Trophoblast cell (in vitro differentiated cells and primary cell): ENCODE data around the gene PLA2G4B.

Experiments
- DNase-seq, 2 donors: peaks; one replicate each; pipeline ENCODE4 v3.0.0-alpha.2; 2016
- H2AFZ ChIP-seq: 2 replicates; pipeline ENCODE4 v1.6.1; 2013; ENCODE audit warnings: low read length, moderate library complexity, mild to moderate bottlenecking; ENCODE audit not compliant: insufficient read depth, poor library complexity
- H2AK5ac ChIP-seq: 2 replicates; pipeline ENCODE4 v1.6.1; 2013; ENCODE audit warnings: mild to moderate bottlenecking, low read length
- H2BK120ac ChIP-seq: 2 replicates; pipeline ENCODE4 v1.6.1; 2013; ENCODE audit warnings: low read length, mild to moderate bottlenecking, moderate library complexity; ENCODE audit not compliant: insufficient read depth, poor library complexity
- H2BK12ac ChIP-seq: 2 replicates; pipeline ENCODE4 v1.6.1; 2013; ENCODE audit warnings: mild to moderate bottlenecking, low read length, moderate library complexity
- H2BK5ac ChIP-seq: 2 replicates; pipeline ENCODE4 v1.6.1; 2013; ENCODE audit warnings: low read length, low read depth, moderate library complexity, mild to moderate bottlenecking; ENCODE audit not compliant: poor library complexity
- H3K14ac ChIP-seq: 2 replicates; pipeline ENCODE4 v1.6.1; 2013; ENCODE audit warnings: mild to moderate bottlenecking, low read length
- H3K18ac ChIP-seq: 2 replicates; pipeline ENCODE4 v1.6.1; 2013; ENCODE audit warnings: mild to moderate bottlenecking, low read length
- H3K23ac ChIP-seq: 2 replicates; pipeline ENCODE4 v1.6.1; 2013; ENCODE audit warnings: low read length
- H3K27ac ChIP-seq: 2 replicates; pipeline ENCODE4 v1.5.1; 2013; ENCODE audit warnings: low read depth, mild to moderate bottlenecking, inconsistent platforms, low read length, moderate library complexity
- H3K27me3 ChIP-seq: 2 replicates; pipeline ENCODE4 v1.6.1; 2013; ENCODE audit warnings: inconsistent platforms, mild to moderate bottlenecking, low read length, moderate library complexity; ENCODE audit not compliant: insufficient read depth
- H3K36me3 ChIP-seq, 2 experiments: 1 replicate in 1 of 2; 2 replicates in 1 of 2; pipeline ENCODE4 v1.6.1; 2013; ENCODE audit warnings: low read length in 2 of 2, mild to moderate bottlenecking in 2 of 2, moderate library complexity in 1 of 2; ENCODE audit not compliant: insufficient read depth in 2 of 2, control insufficient read depth in 1 of 2
- H3K4ac ChIP-seq: 2 replicates; pipeline ENCODE4 v1.6.1; 2013; ENCODE audit warnings: low read depth, mild to moderate bottlenecking, low read length, moderate library complexity
- H3K4me1 ChIP-seq, 2 experiments: 1 replicate in 1 of 2; 2 replicates in 1 of 2; pipeline ENCODE4 v1.6.1; 2013; ENCODE audit warnings: low read length in 2 of 2, mild to moderate bottlenecking in 2 of 2, moderate library complexity in 1 of 2; ENCODE audit not compliant: insufficient read depth in 2 of 2, control insufficient read depth in 1 of 2
- H3K4me2 ChIP-seq: 2 replicates; pipeline ENCODE4 v1.6.1; 2013; ENCODE audit warnings: inconsistent platforms, mild to moderate bottlenecking, low read length, moderate library complexity
- H3K4me3 ChIP-seq: 2 replicates; pipeline ENCODE4 v1.5.1; 2013; ENCODE audit warnings: mild to moderate bottlenecking, low read depth, low read length, inconsistent platforms
- H3K79me1 ChIP-seq: one replicate; pipeline ENCODE4 v1.6.1; 2013; ENCODE audit warnings: low read length
- H3K79me2 ChIP-seq: 2 replicates; pipeline ENCODE4 v1.6.1; 2013; ENCODE audit warnings: low read length, mild to moderate bottlenecking; ENCODE audit not compliant: control insufficient read depth, insufficient read depth, poor library complexity
- H3K9ac ChIP-seq: 2 replicates; pipeline ENCODE4 v1.6.1; 2013; ENCODE audit warnings: mild to moderate bottlenecking, low read length
- H3K9me3 ChIP-seq: 2 replicates; pipeline ENCODE4 v1.6.1; 2013; ENCODE audit warnings: low read depth, mild to moderate bottlenecking, control low read depth, inconsistent platforms, low read length; ENCODE audit not compliant: insufficient read depth
- H4K12ac ChIP-seq: 2 replicates; pipeline ENCODE4 v1.6.1; 2013; ENCODE audit warnings: low read depth, mild to moderate bottlenecking, low read length, moderate library complexity
- H4K8ac ChIP-seq: 2 replicates; pipeline ENCODE4 v1.6.1; 2013; ENCODE audit warnings: low read depth, mild to moderate bottlenecking, low read length, moderate library complexity
- H4K91ac ChIP-seq: one replicate; pipeline ENCODE4 v1.6.1; 2013; ENCODE audit warnings: low read depth, mild to moderate bottlenecking, low read length, moderate library complexity
- WGBS: extraction: QIAGEN DNeasy Blood & Tissue Kit; methylation state at CpG from one replicate; pipeline ENCODE4 v1.1.7; 2013; ENCODE audit warnings: missing lambda C conversion rate; ENCODE audit not compliant: insufficient read length, insufficient coverage; ENCODE audit errors: extremely low coverage; 5-methylcytosine and 5-hydroxymethylcytosine counted together

Gene PLA2G4B

GRCh38 chr15:41822957-41823356 lies 15.7 kb upstream of the PLA2G4B start:
- H4K91ac ChIP-seq: no peak overlapping the region
- H2BK120ac ChIP-seq: no peak overlapping the region
- H3K4me2 ChIP-seq: no peak overlapping the region
- no CpG with 5 or more reads among the region's 6 CpGs for WGBS
- H2BK5ac ChIP-seq: no peak overlapping the region
- no peak overlapping the region for H3K14ac ChIP-seq
- peaks cover under 1% of the 10 kb centered on the region for H3K79me2 ChIP-seq
- no peak overlapping the region for H2BK12ac ChIP-seq
- no peak overlapping the region for H3K4me3 ChIP-seq
- no peak overlapping the region for H2AK5ac ChIP-seq
- peaks cover 73 to 74% of the 10 kb centered on the region in 2 experiments for H3K36me3 ChIP-seq
- H3K27me3 ChIP-seq: no peaks in the 10 kb centered on the region
- H3K27ac ChIP-seq: no peak overlapping the region
- no peak overlapping the region for H3K9ac ChIP-seq
- no peak overlapping the region for H2AFZ ChIP-seq
- no peak overlapping the region for H3K23ac ChIP-seq
- H3K79me1 ChIP-seq: peaks cover 2% of the 10 kb centered on the region
- H3K4me1 ChIP-seq: peaks cover 0 to 4% of the 10 kb centered on the region in 2 experiments
- DNase-seq: no peak
- H3K9me3 ChIP-seq: no peaks in the 10 kb centered on the region
- no peak overlapping the region for H3K18ac ChIP-seq
- no peak overlapping the region for H4K8ac ChIP-seq
- H3K4ac ChIP-seq: no peak overlapping the region
- H4K12ac ChIP-seq: no peak overlapping the region

GRCh38 chr15:41823502-41823901 lies 15.1 kb upstream of the PLA2G4B start:
- Histone ChIP-seq H3K4me3 (no peak overlapping the region), H3K27me3 (no peaks in the 10 kb centered on the region), H4K12ac (no peak overlapping the region), H3K9ac (no peak overlapping the region), H2BK5ac (no peak overlapping the region), H2BK120ac (no peak overlapping the region), H4K8ac (no peak overlapping the region), H3K4me2 (no peak overlapping the region), H3K79me2 (peaks cover 3% of the 10 kb centered on the region), H3K79me1 (peaks cover 6% of the 10 kb centered on the region), H3K9me3 (no peaks in the 10 kb centered on the region), H3K18ac (no peak overlapping the region), H2AFZ (no peak overlapping the region), H3K4me1 (peaks cover 0 to 4% of the 10 kb centered on the region in 2 experiments), H3K14ac (no peak overlapping the region), H4K91ac (no peak overlapping the region), H3K4ac (no peak overlapping the region), H2BK12ac (no peak overlapping the region), H3K27ac (no peak overlapping the region), H3K36me3 (peaks cover 67 to 68% of the 10 kb centered on the region in 2 experiments), H2AK5ac (no peak overlapping the region), H3K23ac (no peak overlapping the region)
- no CpG with 5 or more reads among the region's 11 CpGs for WGBS
- DNase-seq: no peak

- Histone ChIP-seq H3K4me3 (peak overlapping the region; percentile 27), H3K9ac (no peak overlapping the region), H2BK5ac (no peak overlapping the region), H3K79me2 (peaks cover 3% of the 10 kb centered on the region), H2BK12ac (no peak overlapping the region), H2BK120ac (no peak overlapping the region), H2AK5ac (no peak overlapping the region), H3K79me1 (peaks cover 6% of the 10 kb centered on the region), H4K91ac (no peak overlapping the region), H3K36me3 (peaks cover 60 to 61% of the 10 kb centered on the region in 2 experiments), H3K4ac (no peak overlapping the region), H3K27me3 (no peaks in the 10 kb centered on the region), H3K14ac (no peak overlapping the region), H3K4me2 (no peak overlapping the region), H3K18ac (no peak overlapping the region), H3K23ac (no peak overlapping the region), H3K4me1 (peaks cover 0 to 4% of the 10 kb centered on the region in 2 experiments), H3K9me3 (no peaks in the 10 kb centered on the region), H3K27ac (no peak overlapping the region), H2AFZ (no peak overlapping the region), H4K8ac (no peak overlapping the region), H4K12ac (no peak overlapping the region)
- DNase-seq: no peak
- WGBS: no CpG with 5 or more reads among the region's 19 CpGs
These were observed 14.4 kb upstream of the PLA2G4B start for GRCh38 chr15:41824062-41824745.

- Histone ChIP-seq H4K8ac (no peak overlapping the region), H2BK120ac (no peak overlapping the region), H3K79me1 (peaks cover 6% of the 10 kb centered on the region), H3K23ac (no peak overlapping the region), H3K79me2 (peaks cover 3% of the 10 kb centered on the region), H2AFZ (no peak overlapping the region), H3K4ac (no peak overlapping the region), H3K27ac (no peak overlapping the region), H3K4me1 (peaks cover 0 to 4% of the 10 kb centered on the region in 2 experiments), H3K4me3 (no peak overlapping the region), H2BK5ac (no peak overlapping the region), H3K9ac (no peak overlapping the region), H3K9me3 (no peaks in the 10 kb centered on the region), H3K14ac (no peak overlapping the region), H3K27me3 (no peaks in the 10 kb centered on the region), H2AK5ac (no peak overlapping the region), H3K18ac (no peak overlapping the region), H2BK12ac (no peak overlapping the region), H3K36me3 (peaks cover 53 to 57% of the 10 kb centered on the region in 2 experiments), H4K91ac (no peak overlapping the region), H3K4me2 (no peak overlapping the region), H4K12ac (no peak overlapping the region)
- no CpG with 5 or more reads among the region's 10 CpGs for WGBS
- DNase-seq: no peak
These were observed 13.5 kb upstream of the PLA2G4B start for GRCh38 chr15:41825145-41825544.
